SU-DHL-6 (cell line): ENCODE measurements around the gene DOK6.

ENCODE experiments used
- H2AFZ ChIP-seq: fragments of 200-600 bp; sonication (generic); 2 replicates; pipeline ENCODE4 v1.6.1; 2014; ENCODE audit warnings: low read depth, mild to moderate bottlenecking, moderate library complexity, mixed read lengths, antibody characterized with exemption, low read length; ENCODE audit not compliant: severe bottlenecking
- H3F3A ChIP-seq: fragments of 200-600 bp; shearing (Covaris generic); 2 replicates; pipeline ENCODE4 v1.6.0; 2016; ENCODE audit warnings: antibody characterized with exemption, mild to moderate bottlenecking; ENCODE audit not compliant: insufficient read depth
- H3K27ac ChIP-seq: fragments of 200-600 bp; sonication (generic); 2 replicates; pipeline ENCODE4 v1.5.1; 2016; ENCODE audit warnings: low read depth, mild to moderate bottlenecking, low read length, moderate library complexity, mixed read lengths
- H3K27me3 ChIP-seq: fragments of 200-600 bp; sonication (generic), shearing (Covaris generic); 2 replicates; pipeline ENCODE4 v1.6.0; 2014; ENCODE audit warnings: mild to moderate bottlenecking, low read length
- H3K36me3 ChIP-seq: fragments of 200-600 bp; sonication (generic); 2 replicates; pipeline ENCODE4 v1.6.1; 2014; ENCODE audit warnings: mild to moderate bottlenecking, low read length, mixed read lengths
- H3K4me2 ChIP-seq: fragments of 300-600, 200-600 bp; shearing (Covaris generic), sonication (generic); 2 replicates; pipeline ENCODE4 v1.6.0; 2014; ENCODE audit warnings: low read length, low read depth, mild to moderate bottlenecking; ENCODE audit not compliant: poor library complexity, severe bottlenecking
- H3K4me3 ChIP-seq: fragments of 200-600 bp; sonication (generic); 2 replicates; pipeline ENCODE4 v1.5.1; 2014; ENCODE audit warnings: antibody characterized with exemption, low read length, mild to moderate bottlenecking, mixed read lengths; ENCODE audit not compliant: insufficient read depth, poor library complexity, severe bottlenecking
- H3K79me2 ChIP-seq: fragments of 200-600 bp; sonication (generic); 2 replicates; pipeline ENCODE4 v1.6.1; 2014; ENCODE audit warnings: mild to moderate bottlenecking, low read length, moderate library complexity; ENCODE audit not compliant: insufficient read depth
- H3K9ac ChIP-seq: fragments of 200-600 bp; sonication (generic); 2 replicates; pipeline ENCODE4 v1.7.0; 2014; ENCODE audit warnings: mild to moderate bottlenecking, low read length
- H3K9me2 ChIP-seq: fragments of 200-600 bp; sonication (generic); replicated peaks from 2 replicates; pipeline ENCODE4 v1.6.1; 2014; ENCODE audit warnings: low read length; ENCODE audit not compliant: insufficient read depth
- H3K9me3 ChIP-seq: fragments of 200-600 bp; sonication (generic); 2 replicates; pipeline ENCODE4 v1.6.1; 2014; ENCODE audit warnings: low read length, mixed read lengths; ENCODE audit not compliant: insufficient read depth
- H4K20me1 ChIP-seq: fragments of 200-600 bp; sonication (generic); 2 replicates; pipeline ENCODE4 v1.6.1; 2014; ENCODE audit warnings: low read depth, mild to moderate bottlenecking, antibody characterized with exemption, low read length, moderate library complexity, mixed read lengths
- EZH2phosphoT487 ChIP-seq: fragments of 200-600 bp; sonication (generic), shearing (Covaris generic); conservative IDR thresholded peaks from 2 replicates; pipeline ENCODE4 v1.6.1; 2018; ENCODE audit warnings: mild to moderate bottlenecking, antibody characterized with exemption, low read length, moderate library complexity, mixed read lengths
- TF ChIP-seq, protein P1 (sequence below): fragments of 200-600 bp; sonication (generic); IDR thresholded peaks from one replicate; pipeline ENCODE4 v1.5.1; 2017; ENCODE audit warnings: antibody characterized with exemption, mild to moderate bottlenecking, low read length, moderate library complexity; ENCODE audit not compliant: insufficient read depth, poor library complexity, severe bottlenecking

Gene DOK6

DNA sequence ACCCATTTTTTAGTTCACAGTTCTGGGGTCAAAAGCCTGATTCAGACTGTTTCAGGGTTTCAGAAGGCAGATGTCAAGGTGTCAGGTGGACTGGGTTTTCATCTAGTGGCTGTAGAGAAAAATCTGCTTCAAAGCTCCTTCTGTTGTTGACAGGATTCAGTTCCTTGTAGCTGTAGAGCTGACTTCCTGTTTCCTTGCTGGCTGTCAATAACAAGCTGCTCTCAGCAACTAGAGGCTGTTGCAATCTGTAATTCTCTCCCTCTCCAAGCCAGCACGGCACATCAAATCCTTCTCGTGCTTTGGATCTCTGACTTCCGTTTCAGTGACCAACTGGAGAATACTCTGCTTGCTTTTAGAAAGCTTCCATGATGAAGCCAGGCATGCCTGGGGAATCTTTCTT lies 179.4 kb downstream of the DOK6 start:
- Histone ChIP-seq H3F3A (no peaks in the 10 kb centered on the region), H3K36me3 (no peaks in the 10 kb centered on the region), H2AFZ (no peak overlapping the region), H3K27ac (no peak overlapping the region), H3K27me3 (no peaks in the 10 kb centered on the region), H3K9ac (no peak overlapping the region), H3K4me3 (no peak overlapping the region), H3K9me3 (0 out of 2 replicates have a peak, but pooled peaks cover 4% of the 10 kb centered on the region), H4K20me1 (no peaks in the 10 kb centered on the region), H3K4me2 (no peak overlapping the region), H3K79me2 (no peaks in the 10 kb centered on the region), H3K9me2 (no peaks in the 10 kb centered on the region)
- no peak for TF ChIP-seq EZH2phosphoT487
- TF ChIP-seq, protein P1, sequence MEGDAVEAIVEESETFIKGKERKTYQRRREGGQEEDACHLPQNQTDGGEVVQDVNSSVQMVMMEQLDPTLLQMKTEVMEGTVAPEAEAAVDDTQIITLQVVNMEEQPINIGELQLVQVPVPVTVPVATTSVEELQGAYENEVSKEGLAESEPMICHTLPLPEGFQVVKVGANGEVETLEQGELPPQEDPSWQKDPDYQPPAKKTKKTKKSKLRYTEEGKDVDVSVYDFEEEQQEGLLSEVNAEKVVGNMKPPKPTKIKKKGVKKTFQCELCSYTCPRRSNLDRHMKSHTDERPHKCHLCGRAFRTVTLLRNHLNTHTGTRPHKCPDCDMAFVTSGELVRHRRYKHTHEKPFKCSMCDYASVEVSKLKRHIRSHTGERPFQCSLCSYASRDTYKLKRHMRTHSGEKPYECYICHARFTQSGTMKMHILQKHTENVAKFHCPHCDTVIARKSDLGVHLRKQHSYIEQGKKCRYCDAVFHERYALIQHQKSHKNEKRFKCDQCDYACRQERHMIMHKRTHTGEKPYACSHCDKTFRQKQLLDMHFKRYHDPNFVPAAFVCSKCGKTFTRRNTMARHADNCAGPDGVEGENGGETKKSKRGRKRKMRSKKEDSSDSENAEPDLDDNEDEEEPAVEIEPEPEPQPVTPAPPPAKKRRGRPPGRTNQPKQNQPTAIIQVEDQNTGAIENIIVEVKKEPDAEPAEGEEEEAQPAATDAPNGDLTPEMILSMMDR: no peak

DNA sequence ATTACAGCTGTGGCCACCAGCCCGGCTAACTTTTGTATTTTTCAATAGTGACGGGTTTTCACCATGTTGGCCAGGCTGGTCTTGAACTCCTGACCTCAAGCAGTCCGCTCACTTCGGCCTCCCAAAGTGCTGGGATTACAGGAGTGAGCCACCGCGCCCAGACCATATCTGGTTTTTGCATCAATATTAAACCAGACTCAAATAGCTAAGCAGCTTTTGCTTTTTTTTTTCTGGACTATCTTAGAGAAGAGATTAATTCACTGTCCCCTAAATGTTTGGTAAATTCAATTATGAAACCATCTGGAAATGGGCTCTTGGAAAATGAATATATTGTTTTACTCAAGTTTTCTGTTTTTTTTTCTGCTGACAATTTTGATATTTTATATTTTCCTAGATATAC lies 183.7 kb downstream of the DOK6 start:
- Histone ChIP-seq H3K27me3 (no peaks in the 10 kb centered on the region), H3K27ac (no peak overlapping the region), H3K9ac (no peak overlapping the region)

DNA sequence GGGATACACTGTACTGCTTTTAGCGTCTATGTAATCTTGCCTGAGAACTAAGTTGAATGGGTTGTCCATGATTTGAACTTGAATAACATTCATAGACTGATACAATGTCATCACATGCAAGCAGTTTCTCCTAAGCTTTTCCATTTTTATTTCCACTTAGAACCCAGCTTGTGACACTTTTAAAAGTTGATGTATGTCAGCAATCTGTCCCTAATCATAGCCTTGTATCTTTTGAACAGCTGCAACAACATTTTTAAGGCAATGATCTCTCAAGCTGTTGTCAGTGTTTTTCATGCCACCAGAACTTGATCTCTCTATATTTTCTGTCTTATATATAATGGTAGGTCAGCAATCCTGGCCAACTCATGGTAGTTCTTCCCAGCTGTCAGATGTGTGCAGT lies 185.0 kb downstream of the DOK6 start:
- TF ChIP-seq EZH2phosphoT487: no peak
- TF ChIP-seq, protein P1: no peak
- H3K36me3 ChIP-seq: no peaks in the 10 kb centered on the region

More for the DNA sequence above, 183.7 kb downstream of the DOK6 start:
- TF ChIP-seq, protein P1: no peak
- no peak for TF ChIP-seq EZH2phosphoT487
- Histone ChIP-seq H3K4me3 (no peak overlapping the region), H4K20me1 (no peaks in the 10 kb centered on the region), H3K4me2 (no peak overlapping the region), H3K79me2 (no peaks in the 10 kb centered on the region), H2AFZ (no peak overlapping the region), H3K9me3 (0 out of 2 replicates have a peak, but pooled peaks cover 4% of the 10 kb centered on the region), H3F3A (no peaks in the 10 kb centered on the region), H3K36me3 (no peaks in the 10 kb centered on the region), H3K9me2 (no peaks in the 10 kb centered on the region)

More for the DNA sequence above, 185.0 kb downstream of the DOK6 start:
- H3F3A ChIP-seq: no peaks in the 10 kb centered on the region
- 0 out of 2 replicates have a peak, but pooled peaks cover 4% of the 10 kb centered on the region for H3K9me3 ChIP-seq
- H4K20me1 ChIP-seq: no peaks in the 10 kb centered on the region
- H3K9ac ChIP-seq: no peak overlapping the region
- H3K79me2 ChIP-seq: no peaks in the 10 kb centered on the region
- no peaks in the 10 kb centered on the region for H3K27me3 ChIP-seq
- H3K9me2 ChIP-seq: no peaks in the 10 kb centered on the region
- no peak overlapping the region for H3K27ac ChIP-seq
- H2AFZ ChIP-seq: no peak overlapping the region
- H3K4me2 ChIP-seq: no peak overlapping the region
- H3K4me3 ChIP-seq: no peak overlapping the region
